Mesothelial cell of epicardium (in vitro differentiated cells): ENCODE measurements around the gene UBQLN1. TPM values are rescaled to one million over a fixed set of nuclear protein-coding genes. Genes with fewer than 3 reads are reported as not detected.
A peak's percentile ranks its signal among the peaks of the same experiment; 100 is the strongest.
"Not testable (repeated sequence)": the region's sequence is repeated elsewhere in the genome, so short reads cannot be mapped to it uniquely, and the experiment has no call there.

Experiments used
- DNase-seq, 2 experiments: peaks; one replicate each; pipeline ENCODE4 v3.0.0; 2021; ENCODE audit warnings: low spot score in 2 of 2; ENCODE audit not compliant: unreplicated experiment in 2 of 2
- H3K27ac Mint-ChIP-seq: 2 replicates; pipeline ENCODE4 v1.8.0; 2021; ENCODE audit warnings: mixed read lengths
- H3K27me3 Mint-ChIP-seq: 2 replicates; pipeline ENCODE4 v1.8.0; 2021; ENCODE audit warnings: low read depth, mixed read lengths
- H3K36me3 Mint-ChIP-seq: 2 replicates; pipeline ENCODE4 v1.8.0; 2021; ENCODE audit warnings: mixed read lengths
- H3K4me1 Mint-ChIP-seq: 2 replicates; pipeline ENCODE4 v1.8.0; 2021; ENCODE audit warnings: mixed read lengths
- H3K4me3 Mint-ChIP-seq: 2 replicates; pipeline ENCODE4 v1.8.0; 2021; ENCODE audit warnings: mild to moderate bottlenecking, moderate library complexity, mixed read lengths
- H3K9me3 Mint-ChIP-seq: 2 replicates; pipeline ENCODE4 v1.8.0; 2021; ENCODE audit warnings: mixed read lengths
- total RNA-seq: library from RNA; stranded (reverse); gene quantifications from 3 replicates; pipeline ENCODE4 v1.2.1, GENCODE V29; 2021
- TF ChIP-seq, protein P1 (sequence below): fragments of 200-600 bp; sonication (generic); IDR thresholded peaks from one replicate; pipeline ENCODE4 v1.5.0; 2021; ENCODE audit warnings: antibody characterized with exemption; ENCODE audit not compliant: unreplicated experiment

The UBQLN1 gene
- total RNA-seq, 1 donor from 2014 or later = 91.5 TPM

DNA sequence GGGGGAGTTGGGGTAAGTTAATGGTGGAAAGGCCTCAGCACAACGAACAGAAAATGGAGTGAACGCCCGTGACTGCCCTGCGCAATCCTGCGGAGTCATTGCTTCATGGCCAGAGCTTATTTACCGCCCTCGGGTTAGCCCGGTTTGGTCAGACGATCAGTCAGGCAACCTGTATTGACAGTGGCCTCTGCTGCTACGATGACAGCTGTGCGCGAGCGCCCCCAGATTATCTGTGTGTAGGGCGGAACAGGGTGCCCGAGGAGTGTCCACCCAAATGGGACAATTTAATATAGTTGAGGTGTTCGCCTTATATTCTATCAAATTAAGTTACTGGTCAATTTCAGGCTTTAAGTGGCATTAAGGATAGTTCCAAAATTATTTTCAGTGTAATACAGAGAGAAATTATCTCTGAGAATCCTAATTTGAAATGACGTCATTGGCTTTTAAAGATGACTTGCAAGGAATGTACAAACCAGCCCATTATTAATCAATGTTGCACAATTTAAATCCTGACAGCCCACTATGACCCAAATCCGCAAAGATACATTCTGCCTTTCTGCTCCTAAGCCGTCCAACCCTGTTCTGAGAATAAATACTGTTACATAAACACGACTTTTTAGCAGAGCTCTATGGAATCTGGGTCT, 879 bp upstream of the UBQLN1 start:
- H3K4me1 Mint-ChIP-seq = peaks cover 22% of the 10 kb centered on the region
- H3K36me3 Mint-ChIP-seq = peaks cover 6% of the 10 kb centered on the region
- peak overlapping the region; percentile 95 for H3K4me3 Mint-ChIP-seq
- DNase-seq = peak in 1 of 2 experiments; percentile 43
- H3K9me3 Mint-ChIP-seq = peaks cover 3% of the 10 kb centered on the region
- no peaks in the 10 kb centered on the region for H3K27me3 Mint-ChIP-seq
- H3K27ac Mint-ChIP-seq = peak overlapping the region; percentile 100
- TF ChIP-seq, protein P1, sequence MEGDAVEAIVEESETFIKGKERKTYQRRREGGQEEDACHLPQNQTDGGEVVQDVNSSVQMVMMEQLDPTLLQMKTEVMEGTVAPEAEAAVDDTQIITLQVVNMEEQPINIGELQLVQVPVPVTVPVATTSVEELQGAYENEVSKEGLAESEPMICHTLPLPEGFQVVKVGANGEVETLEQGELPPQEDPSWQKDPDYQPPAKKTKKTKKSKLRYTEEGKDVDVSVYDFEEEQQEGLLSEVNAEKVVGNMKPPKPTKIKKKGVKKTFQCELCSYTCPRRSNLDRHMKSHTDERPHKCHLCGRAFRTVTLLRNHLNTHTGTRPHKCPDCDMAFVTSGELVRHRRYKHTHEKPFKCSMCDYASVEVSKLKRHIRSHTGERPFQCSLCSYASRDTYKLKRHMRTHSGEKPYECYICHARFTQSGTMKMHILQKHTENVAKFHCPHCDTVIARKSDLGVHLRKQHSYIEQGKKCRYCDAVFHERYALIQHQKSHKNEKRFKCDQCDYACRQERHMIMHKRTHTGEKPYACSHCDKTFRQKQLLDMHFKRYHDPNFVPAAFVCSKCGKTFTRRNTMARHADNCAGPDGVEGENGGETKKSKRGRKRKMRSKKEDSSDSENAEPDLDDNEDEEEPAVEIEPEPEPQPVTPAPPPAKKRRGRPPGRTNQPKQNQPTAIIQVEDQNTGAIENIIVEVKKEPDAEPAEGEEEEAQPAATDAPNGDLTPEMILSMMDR = no peak

- DNase-seq = peak in 1 of 2 experiments; percentile 59
- TF ChIP-seq, protein P1 = no peak
- H3K9me3 Mint-ChIP-seq = peaks cover 3% of the 10 kb centered on the region
- no peaks in the 10 kb centered on the region for H3K27me3 Mint-ChIP-seq
- H3K4me3 Mint-ChIP-seq = peak overlapping the region; percentile 95
- H3K4me1 Mint-ChIP-seq = peaks cover 26% of the 10 kb centered on the region
- H3K27ac Mint-ChIP-seq = peak overlapping the region; percentile 100
- H3K36me3 Mint-ChIP-seq = peaks cover 6% of the 10 kb centered on the region
Observed at GRCh38 chr9:83707518-83707767, 315 bp downstream of the UBQLN1 start.

DNA sequence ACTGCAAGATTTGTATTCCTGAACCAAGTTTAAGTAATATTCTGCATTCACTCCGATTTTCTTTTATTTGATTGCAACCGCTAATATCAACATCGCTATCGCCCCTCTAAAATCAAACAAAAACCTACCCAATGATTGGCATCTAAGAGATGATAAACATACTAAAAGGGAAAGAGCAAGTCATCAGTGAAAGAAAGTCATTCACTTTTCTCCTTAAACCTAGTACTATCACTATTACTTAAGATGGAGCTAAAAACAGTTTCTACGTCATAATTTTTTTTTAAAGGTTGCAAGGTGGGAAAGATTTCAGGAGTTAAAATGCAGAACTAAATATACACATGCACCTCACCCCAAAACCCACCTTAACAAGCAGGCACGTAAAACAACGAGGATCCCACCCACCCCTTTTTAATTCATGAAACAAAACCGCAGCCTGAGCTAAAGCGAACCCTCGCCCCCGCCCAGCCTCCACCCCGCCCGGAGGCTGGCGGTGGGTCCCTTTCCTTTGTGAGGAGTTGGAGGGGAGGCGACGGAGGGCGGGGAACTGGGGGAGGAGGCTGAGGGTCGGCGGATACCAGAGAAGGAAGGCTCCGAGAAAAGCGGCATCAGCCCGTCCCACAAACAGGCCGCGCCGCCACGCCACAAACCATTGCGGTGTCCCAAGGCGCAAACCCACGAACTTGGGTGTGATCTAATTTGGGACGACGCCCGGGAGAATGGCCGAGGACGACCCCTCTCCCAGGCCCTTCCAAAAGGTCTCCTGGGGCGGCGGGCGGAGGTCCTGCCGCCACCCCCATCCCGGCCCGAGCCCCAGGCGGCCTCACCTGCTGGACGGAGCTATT, 861 bp downstream of the UBQLN1 start:
- H3K4me3 Mint-ChIP-seq = peak overlapping the region; percentile 95
- DNase-seq = peak; percentile 45 to 66
- TF ChIP-seq, protein P1 = no peak
- H3K4me1 Mint-ChIP-seq = peaks cover 26% of the 10 kb centered on the region
- no peaks in the 10 kb centered on the region for H3K27me3 Mint-ChIP-seq
- H3K27ac Mint-ChIP-seq = peak overlapping the region; percentile 100
- H3K36me3 Mint-ChIP-seq = peaks cover 4% of the 10 kb centered on the region
- H3K9me3 Mint-ChIP-seq = peaks cover 3% of the 10 kb centered on the region

DNA sequence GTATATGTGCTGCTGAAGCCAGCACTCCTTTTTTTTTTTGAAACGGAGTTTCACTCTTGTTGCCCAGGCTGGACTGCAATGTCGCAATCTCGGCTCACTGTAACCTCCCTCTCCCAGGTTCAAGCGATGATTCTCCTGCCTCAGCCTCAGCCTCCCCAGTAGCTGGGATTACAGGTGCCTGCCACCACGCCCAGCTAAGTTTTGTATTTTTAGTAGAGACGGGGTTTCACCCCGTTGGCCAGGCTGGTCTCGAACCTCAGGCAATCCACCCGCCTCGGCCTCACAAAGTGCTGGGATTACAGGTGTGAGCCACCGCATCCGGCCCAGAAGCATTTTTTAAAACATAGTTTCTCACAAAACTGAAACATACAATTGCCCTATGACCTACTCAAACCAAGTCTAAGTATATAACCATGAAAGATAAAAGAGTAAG, 2.5 kb downstream of the UBQLN1 start:
- H3K27ac Mint-ChIP-seq = peak overlapping the region; percentile 100
- not testable (repeated sequence) for H3K36me3 Mint-ChIP-seq, DNase-seq, H3K27me3 Mint-ChIP-seq, H3K9me3 Mint-ChIP-seq
- peaks cover 28% of the 10 kb centered on the region for H3K4me1 Mint-ChIP-seq
- H3K4me3 Mint-ChIP-seq = peak overlapping the region; percentile 95

GRCh38 chr9:83701769-83702168, 6.0 kb downstream of the UBQLN1 start:
- no peaks in the 10 kb centered on the region for H3K27me3 Mint-ChIP-seq

More at GRCh38 chr9:83701769-83702168, 6.0 kb downstream of the UBQLN1 start:
- TF ChIP-seq, protein P1 = no peak
- DNase-seq = no peak
- H3K9me3 Mint-ChIP-seq = peaks cover 3% of the 10 kb centered on the region
- peaks cover 20% of the 10 kb centered on the region for H3K4me1 Mint-ChIP-seq
- peak overlapping the region; percentile 2 for H3K27ac Mint-ChIP-seq
- peaks cover 4% of the 10 kb centered on the region for H3K36me3 Mint-ChIP-seq
- no peak overlapping the region for H3K4me3 Mint-ChIP-seq
